ENCODE data around the gene PKNOX2. TPM values are rescaled to one million over a fixed set of nuclear protein-coding genes. Genes with fewer than 3 reads are reported as not detected.

PKNOX2 gene
- total RNA-seq, 1 experiment from 2014 or later = 3.7 TPM

DNA sequence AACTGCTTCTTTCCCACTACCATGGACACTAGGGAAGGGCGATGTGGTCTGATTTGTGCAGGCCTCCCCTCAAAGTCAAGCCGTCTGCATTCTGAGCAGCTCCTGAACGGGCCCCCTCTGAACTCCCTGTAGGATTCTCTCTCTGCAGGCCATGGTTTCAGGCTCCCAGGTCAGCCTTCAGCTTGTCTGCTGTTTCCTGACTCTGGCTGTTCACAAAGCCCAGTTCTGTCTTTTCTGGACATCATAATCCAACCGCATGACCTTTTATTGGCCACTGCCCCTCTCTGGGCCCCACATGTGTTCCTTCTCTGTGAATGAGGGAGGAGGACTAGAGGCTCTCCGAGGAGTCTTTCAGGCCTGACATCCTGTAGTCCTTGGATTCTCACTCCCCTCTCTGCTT lies 170.6 kb downstream of the PKNOX2 start:
- TF ChIP-seq, protein P1, sequence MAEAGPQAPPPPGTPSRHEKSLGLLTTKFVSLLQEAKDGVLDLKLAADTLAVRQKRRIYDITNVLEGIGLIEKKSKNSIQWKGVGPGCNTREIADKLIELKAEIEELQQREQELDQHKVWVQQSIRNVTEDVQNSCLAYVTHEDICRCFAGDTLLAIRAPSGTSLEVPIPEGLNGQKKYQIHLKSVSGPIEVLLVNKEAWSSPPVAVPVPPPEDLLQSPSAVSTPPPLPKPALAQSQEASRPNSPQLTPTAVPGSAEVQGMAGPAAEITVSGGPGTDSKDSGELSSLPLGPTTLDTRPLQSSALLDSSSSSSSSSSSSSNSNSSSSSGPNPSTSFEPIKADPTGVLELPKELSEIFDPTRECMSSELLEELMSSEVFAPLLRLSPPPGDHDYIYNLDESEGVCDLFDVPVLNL (CRISPR knock-in tag; IDR thresholded peaks at IDR 0.05; ENCODE audit: borderline replicate concordance, low read depth) = no peak
- TF ChIP-seq ZBTB21 (CRISPR knock-in tag; IDR thresholded peaks at IDR 0.05; ENCODE audit: borderline replicate concordance) (no peak), FOXP1 (CRISPR knock-in tag; IDR thresholded peaks at IDR 0.05; ENCODE audit: borderline replicate concordance) (no peak), NFE2L1 (CRISPR knock-in tag; IDR thresholded peaks at IDR 0.05) (no peak), MYBL2 (CRISPR knock-in tag; IDR thresholded peaks at IDR 0.05) (no peak), ZNF396 (CRISPR knock-in tag; IDR thresholded peaks at IDR 0.05; ENCODE audit: borderline replicate concordance) (no peak), ZNF416 (CRISPR knock-in tag; IDR thresholded peaks at IDR 0.05) (no peak), JAZF1 (CRISPR knock-in tag; IDR thresholded peaks at IDR 0.05) (no peak), IRF2 (CRISPR knock-in tag; IDR thresholded peaks at IDR 0.05; ENCODE audit: borderline replicate concordance, low read depth) (no peak), SMAD3 (CRISPR knock-in tag; IDR thresholded peaks at IDR 0.05; ENCODE audit: borderline replicate concordance) (no peak), NFATC4 (CRISPR knock-in tag; IDR thresholded peaks at IDR 0.05) (no peak)
- TF ChIP-seq, protein P2, sequence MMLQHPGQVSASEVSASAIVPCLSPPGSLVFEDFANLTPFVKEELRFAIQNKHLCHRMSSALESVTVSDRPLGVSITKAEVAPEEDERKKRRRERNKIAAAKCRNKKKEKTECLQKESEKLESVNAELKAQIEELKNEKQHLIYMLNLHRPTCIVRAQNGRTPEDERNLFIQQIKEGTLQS (CRISPR knock-in tag; conservative IDR thresholded peaks at IDR 0.05) = no peak
- TF ChIP-seq, protein P3, sequence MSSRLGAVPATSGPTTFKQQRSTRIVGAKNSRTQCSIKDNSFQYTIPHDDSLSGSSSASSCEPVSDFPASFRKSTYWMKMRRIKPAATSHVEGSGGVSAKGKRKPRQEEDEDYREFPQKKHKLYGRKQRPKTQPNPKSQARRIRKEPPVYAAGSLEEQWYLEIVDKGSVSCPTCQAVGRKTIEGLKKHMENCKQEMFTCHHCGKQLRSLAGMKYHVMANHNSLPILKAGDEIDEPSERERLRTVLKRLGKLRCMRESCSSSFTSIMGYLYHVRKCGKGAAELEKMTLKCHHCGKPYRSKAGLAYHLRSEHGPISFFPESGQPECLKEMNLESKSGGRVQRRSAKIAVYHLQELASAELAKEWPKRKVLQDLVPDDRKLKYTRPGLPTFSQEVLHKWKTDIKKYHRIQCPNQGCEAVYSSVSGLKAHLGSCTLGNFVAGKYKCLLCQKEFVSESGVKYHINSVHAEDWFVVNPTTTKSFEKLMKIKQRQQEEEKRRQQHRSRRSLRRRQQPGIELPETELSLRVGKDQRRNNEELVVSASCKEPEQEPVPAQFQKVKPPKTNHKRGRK (CRISPR knock-in tag; IDR thresholded peaks at IDR 0.05; ENCODE audit: borderline replicate concordance) = no peak
- TF ChIP-seq, protein P4, sequence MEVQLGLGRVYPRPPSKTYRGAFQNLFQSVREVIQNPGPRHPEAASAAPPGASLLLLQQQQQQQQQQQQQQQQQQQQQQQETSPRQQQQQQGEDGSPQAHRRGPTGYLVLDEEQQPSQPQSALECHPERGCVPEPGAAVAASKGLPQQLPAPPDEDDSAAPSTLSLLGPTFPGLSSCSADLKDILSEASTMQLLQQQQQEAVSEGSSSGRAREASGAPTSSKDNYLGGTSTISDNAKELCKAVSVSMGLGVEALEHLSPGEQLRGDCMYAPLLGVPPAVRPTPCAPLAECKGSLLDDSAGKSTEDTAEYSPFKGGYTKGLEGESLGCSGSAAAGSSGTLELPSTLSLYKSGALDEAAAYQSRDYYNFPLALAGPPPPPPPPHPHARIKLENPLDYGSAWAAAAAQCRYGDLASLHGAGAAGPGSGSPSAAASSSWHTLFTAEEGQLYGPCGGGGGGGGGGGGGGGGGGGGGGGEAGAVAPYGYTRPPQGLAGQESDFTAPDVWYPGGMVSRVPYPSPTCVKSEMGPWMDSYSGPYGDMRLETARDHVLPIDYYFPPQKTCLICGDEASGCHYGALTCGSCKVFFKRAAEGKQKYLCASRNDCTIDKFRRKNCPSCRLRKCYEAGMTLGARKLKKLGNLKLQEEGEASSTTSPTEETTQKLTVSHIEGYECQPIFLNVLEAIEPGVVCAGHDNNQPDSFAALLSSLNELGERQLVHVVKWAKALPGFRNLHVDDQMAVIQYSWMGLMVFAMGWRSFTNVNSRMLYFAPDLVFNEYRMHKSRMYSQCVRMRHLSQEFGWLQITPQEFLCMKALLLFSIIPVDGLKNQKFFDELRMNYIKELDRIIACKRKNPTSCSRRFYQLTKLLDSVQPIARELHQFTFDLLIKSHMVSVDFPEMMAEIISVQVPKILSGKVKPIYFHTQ (CRISPR knock-in tag; IDR thresholded peaks at IDR 0.05) = no peak
- TF ChIP-seq, protein P5, sequence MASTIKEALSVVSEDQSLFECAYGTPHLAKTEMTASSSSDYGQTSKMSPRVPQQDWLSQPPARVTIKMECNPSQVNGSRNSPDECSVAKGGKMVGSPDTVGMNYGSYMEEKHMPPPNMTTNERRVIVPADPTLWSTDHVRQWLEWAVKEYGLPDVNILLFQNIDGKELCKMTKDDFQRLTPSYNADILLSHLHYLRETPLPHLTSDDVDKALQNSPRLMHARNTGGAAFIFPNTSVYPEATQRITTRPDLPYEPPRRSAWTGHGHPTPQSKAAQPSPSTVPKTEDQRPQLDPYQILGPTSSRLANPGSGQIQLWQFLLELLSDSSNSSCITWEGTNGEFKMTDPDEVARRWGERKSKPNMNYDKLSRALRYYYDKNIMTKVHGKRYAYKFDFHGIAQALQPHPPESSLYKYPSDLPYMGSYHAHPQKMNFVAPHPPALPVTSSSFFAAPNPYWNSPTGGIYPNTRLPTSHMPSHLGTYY (CRISPR knock-in tag; IDR thresholded peaks at IDR 0.05) = no peak
- ChIA-PET CTCF (interaction anchor here (0.9 to 1.8 kb wide), 3 partner anchors 11 to 211 kb away, joined by 3 to 11 read pairs (median 4); no protein-coding TSS in a partner anchor), POLR2A (no interaction called here)
- H3K27ac Mint-ChIP-seq = no peak overlapping the region
- no peaks in the 10 kb centered on the region for H3K9me3 Mint-ChIP-seq
- no peaks in the 10 kb centered on the region for H3K36me3 Mint-ChIP-seq
- H3K4me1 Mint-ChIP-seq = peaks cover 16% of the 10 kb centered on the region
- no peak for ATAC-seq
- H3K27me3 Mint-ChIP-seq (ENCODE audit: low read depth) = no peaks in the 10 kb centered on the region; the same call in 1 of the 2 replicates
- no peak overlapping the region for H3K4me3 Mint-ChIP-seq
- no peak for DNase-seq (ENCODE audit: low spot score)

DNA sequence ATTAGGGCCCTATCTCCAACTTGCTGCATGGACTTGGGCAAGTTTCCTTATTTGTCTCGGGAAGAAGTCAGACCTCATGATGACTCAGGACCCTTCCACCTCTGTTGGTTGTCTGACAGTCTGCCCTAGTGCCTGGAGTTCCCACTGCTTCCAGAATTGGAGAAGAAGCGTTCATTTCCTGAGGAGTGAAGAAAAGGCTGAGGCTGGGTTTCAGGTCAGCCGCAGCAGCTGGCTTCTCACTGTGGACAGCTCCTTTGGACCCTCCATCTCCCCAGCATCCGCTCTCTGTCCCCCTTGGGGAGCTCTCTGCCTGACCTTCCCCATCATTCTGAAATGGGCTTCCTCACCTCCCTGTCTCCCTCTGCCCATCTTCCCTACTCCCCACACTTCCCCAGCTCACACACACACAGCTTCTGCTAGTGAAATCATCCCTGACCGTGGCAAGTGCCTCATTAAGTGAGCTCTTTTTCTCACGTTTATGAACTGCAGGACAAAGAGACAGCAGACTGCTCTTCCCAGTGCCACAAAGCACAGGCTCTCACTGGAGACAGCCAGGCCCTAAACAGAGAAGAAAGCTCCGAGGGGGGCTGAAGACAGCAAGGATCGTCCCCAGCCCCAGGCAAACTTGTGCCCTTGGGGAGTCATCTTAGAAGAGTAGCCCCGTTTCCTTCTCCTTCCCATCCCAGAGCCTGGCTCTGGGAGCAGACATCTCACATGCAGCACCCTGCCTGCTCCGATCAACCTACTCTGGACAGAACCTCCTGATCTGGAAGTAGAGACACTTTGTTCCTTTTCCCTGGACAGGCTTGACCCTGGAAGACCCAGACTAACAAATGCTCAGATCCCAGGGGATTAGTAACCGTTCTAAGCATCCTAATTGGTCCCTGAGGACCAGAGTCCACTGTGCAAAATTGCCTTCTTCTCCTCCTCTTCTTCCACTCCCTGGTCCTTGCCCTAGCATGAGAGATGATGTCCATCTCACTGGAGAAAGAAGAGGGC lies 173.6 kb downstream of the PKNOX2 start:
- no peak for DNase-seq (ENCODE audit: low spot score)
- Mint-ChIP-seq H3K27me3 (ENCODE audit: low read depth) (no peaks in the 10 kb centered on the region; the same call in 1 of the 2 replicates), H3K27ac (no peak overlapping the region), H3K36me3 (no peaks in the 10 kb centered on the region), H3K4me3 (no peak overlapping the region), H3K9me3 (no peaks in the 10 kb centered on the region), H3K4me1 (peaks cover 15% of the 10 kb centered on the region)
- TF ChIP-seq MXD4 (CRISPR knock-in tag; IDR thresholded peaks at IDR 0.05; ENCODE audit: borderline replicate concordance) = no peak
- TF ChIP-seq, protein P6, sequence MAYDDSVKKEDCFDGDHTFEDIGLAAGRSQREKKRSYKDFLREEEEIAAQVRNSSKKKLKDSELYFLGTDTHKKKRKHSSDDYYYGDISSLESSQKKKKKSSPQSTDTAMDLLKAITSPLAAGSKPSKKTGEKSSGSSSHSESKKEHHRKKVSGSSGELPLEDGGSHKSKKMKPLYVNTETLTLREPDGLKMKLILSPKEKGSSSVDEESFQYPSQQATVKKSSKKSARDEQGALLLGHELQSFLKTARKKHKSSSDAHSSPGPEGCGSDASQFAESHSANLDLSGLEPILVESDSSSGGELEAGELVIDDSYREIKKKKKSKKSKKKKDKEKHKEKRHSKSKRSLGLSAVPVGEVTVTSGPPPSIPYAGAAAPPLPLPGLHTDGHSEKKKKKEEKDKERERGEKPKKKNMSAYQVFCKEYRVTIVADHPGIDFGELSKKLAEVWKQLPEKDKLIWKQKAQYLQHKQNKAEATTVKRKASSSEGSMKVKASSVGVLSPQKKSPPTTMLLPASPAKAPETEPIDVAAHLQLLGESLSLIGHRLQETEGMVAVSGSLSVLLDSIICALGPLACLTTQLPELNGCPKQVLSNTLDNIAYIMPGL (CRISPR knock-in tag; IDR thresholded peaks at IDR 0.05) = no peak
- no peak for TF ChIP-seq RORB (CRISPR knock-in tag; IDR thresholded peaks at IDR 0.05)
- TF ChIP-seq, protein P7, sequence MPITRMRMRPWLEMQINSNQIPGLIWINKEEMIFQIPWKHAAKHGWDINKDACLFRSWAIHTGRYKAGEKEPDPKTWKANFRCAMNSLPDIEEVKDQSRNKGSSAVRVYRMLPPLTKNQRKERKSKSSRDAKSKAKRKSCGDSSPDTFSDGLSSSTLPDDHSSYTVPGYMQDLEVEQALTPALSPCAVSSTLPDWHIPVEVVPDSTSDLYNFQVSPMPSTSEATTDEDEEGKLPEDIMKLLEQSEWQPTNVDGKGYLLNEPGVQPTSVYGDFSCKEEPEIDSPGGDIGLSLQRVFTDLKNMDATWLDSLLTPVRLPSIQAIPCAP (CRISPR knock-in tag; IDR thresholded peaks at IDR 0.05) = no peak
- no peak for TF ChIP-seq JAZF1 (CRISPR knock-in tag; IDR thresholded peaks at IDR 0.05)
- POLR2A ChIA-PET = no interaction called here
- no peak for ATAC-seq
- CTCF ChIA-PET = interaction anchor here (0.6 to 1.8 kb wide), 5 partner anchors 8 to 247 kb away, joined by 3 to 11 read pairs (median 3); no protein-coding TSS in a partner anchor

Data from WTC11 (cell line).